ENCODE data around the gene CD82.

GRCh38 chr11:44645827-44646226, 80.4 kb downstream of the CD82 start:
- no peak for TF ChIP-seq POLR2AphosphoS5 (IDR thresholded peaks at IDR 0.05; ENCODE audit: borderline replicate concordance, low read depth, low read length)
- no peak for TF ChIP-seq EZH2 (IDR thresholded peaks at IDR 0.05)

All from SK-N-MC (cell line).